Coronary artery (tissue), 2 donors: Measurements from ENCODE around the gene CD34.

Source experiments
- DNase-seq: peaks from one replicate; pipeline ENCODE4 v3.0.0-alpha.2; 2017; ENCODE audit warnings: low spot score
- H3K27ac ChIP-seq, 2 donors: fragments of 200-600 bp; sonication (generic); one replicate each; pipeline ENCODE4 v1.5.1; 2016 to 2019
- H3K4me3 ChIP-seq: fragments of 200-600 bp; sonication (generic); 2 replicates; pipeline ENCODE4 v1.5.1; 2016; ENCODE audit warnings: mild to moderate bottlenecking, moderate library complexity
- TF ChIP-seq, protein P1 (sequence below): fragments of 200-600 bp; sonication (generic); IDR thresholded peaks from one replicate; pipeline ENCODE4 v1.5.1; 2019; ENCODE audit warnings: antibody characterized with exemption

Gene CD34

DNA sequence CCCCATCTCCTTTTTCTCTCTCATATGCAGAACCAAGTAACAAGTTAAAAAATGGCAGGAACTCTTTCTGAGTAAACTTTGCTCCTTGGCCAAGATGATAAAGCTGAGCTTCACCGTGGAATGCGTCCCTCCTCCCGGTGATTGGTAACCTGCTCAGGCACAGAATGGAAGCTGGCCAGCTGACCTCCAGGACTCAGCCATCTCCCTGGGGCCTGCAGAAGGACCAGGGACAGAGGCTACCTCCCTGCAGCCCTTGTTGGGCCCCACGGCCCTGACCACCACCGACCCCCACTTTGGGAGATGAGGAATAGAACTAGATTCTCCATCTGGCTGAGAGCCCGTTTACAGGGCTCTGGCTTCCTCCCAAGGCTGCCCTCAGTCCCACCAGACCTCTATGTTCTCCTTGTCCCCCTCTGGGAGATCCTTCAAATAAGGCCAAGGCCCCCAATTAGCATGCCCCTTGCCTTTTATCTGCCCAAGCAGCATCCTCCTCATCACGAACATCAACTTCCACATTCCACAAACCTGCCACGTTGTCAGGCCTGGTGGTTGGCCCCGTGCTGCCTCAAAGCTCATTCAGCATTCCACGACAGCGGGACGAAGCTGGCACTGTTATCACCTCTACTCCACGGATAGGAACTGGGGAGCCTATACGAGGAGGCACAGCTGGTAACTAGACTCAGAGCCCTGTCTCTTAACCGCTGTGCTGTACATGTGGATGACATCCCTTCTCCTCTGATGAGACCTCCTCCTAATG, 74.2 kb downstream of the CD34 start:
- TF ChIP-seq, protein P1, sequence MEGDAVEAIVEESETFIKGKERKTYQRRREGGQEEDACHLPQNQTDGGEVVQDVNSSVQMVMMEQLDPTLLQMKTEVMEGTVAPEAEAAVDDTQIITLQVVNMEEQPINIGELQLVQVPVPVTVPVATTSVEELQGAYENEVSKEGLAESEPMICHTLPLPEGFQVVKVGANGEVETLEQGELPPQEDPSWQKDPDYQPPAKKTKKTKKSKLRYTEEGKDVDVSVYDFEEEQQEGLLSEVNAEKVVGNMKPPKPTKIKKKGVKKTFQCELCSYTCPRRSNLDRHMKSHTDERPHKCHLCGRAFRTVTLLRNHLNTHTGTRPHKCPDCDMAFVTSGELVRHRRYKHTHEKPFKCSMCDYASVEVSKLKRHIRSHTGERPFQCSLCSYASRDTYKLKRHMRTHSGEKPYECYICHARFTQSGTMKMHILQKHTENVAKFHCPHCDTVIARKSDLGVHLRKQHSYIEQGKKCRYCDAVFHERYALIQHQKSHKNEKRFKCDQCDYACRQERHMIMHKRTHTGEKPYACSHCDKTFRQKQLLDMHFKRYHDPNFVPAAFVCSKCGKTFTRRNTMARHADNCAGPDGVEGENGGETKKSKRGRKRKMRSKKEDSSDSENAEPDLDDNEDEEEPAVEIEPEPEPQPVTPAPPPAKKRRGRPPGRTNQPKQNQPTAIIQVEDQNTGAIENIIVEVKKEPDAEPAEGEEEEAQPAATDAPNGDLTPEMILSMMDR: no peak
- peak; percentile 69 for DNase-seq
- H3K27ac ChIP-seq: peak overlapping the region; percentile 40 to 41
- no peak overlapping the region for H3K4me3 ChIP-seq

DNA sequence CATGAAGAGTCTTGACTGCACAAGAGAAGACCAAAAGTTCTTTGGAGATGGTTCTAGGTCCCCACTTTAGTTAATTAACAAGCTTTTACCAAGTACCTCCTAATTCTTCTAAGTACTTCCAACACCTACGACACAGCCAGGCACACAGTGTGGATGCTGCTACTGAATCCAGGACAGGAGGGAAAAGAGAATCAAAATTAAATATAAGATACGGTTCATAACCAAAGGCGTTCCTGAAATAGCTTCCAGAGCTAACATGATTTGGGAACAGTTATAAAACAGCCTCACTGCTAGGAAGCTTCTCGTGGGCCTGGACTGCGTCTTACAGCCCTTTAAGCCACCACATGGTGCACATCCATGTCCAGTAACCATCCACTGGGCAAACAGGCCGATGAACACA, 75.0 kb downstream of the CD34 start:
- TF ChIP-seq, protein P1: no peak
- Histone ChIP-seq H3K4me3 (no peak overlapping the region), H3K27ac (peak overlapping the region; percentile 40 to 41)
- no peak for DNase-seq

DNA sequence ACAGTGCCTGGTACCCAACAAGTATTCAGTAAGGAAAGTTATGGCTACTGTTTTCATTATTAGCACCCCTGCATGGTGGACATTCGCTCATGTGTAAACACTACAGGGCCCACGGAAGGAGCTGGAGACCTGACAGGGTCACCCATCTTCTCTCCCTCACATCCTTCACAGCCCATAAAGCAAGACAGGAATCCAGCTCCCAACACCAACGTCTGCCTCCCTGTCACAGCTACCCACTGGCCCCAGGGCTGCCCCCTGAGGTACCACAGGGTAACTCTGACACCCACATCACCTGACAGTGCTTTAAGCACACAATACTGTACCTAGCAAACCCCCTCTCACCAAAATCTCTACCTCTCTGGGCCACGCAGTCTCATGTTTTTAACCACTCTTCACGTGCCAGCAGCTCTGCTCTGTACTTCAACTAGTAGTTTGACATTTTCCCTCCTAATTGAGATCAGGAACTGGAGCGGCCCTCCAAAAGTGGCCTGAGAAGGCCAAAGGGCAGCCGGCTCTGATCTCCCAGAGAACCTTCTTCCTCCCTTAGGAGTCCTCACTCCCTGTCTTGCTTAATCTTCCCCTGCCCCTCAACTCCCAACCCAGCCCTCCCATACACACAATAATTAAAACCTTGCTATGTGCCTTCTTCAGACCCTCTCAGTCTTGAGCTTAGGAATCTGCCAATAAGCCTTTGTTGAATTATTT, 76.8 kb downstream of the CD34 start:
- H3K27ac ChIP-seq: peak overlapping the region; percentile 13 to 83
- H3K4me3 ChIP-seq: no peak overlapping the region
- peak; percentile 64 for DNase-seq
- TF ChIP-seq, protein P1: no peak

DNA sequence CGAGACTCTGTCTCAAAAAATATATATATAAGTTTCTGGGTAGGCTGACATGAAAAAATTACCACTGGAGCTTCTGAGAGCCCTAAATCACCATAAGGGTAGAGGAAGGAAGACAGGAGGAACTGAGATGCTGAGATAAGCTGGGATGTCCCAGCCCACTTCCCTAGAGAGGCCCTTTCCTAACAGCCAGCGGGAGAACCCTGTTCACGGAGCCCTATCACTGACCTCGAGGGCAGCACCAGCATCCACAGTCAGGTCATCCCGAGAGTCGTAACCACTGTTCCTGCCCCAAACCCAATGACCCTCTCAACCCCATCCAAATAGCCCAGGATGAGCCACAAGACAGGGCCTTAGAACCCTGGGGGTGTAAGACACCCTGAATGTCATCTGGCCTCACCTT, 77.5 kb downstream of the CD34 start:
- peak; percentile 69 for DNase-seq
- Histone ChIP-seq H3K27ac (peak overlapping the region in 1 of 2 donors; percentile 83), H3K4me3 (no peak overlapping the region)
- TF ChIP-seq, protein P1: no peak

DNA sequence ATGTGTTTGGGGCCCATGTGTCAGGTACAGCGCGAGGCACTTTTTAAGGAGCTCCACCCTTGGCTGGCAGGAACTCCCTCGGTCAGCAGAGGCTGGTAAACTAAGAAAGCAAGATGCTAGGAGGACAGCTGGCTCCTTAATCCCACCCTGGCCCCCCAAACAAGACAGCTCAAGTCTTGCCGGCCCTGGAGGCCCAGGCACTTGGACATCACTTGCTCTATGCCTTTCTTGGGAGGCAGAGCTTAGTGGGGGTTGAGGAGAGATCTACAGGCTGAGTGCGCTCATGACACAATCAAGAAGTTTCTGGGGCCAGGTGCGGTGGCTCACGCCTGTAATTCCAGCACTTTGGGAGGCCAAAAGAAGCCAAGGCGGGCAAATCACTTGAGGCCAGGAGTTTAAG, 78.1 kb downstream of the CD34 start:
- Histone ChIP-seq H3K4me3 (no peak overlapping the region), H3K27ac (peak overlapping the region; percentile 72 to 83)
- TF ChIP-seq, protein P1: no peak
- DNase-seq: peak; percentile 54

DNA sequence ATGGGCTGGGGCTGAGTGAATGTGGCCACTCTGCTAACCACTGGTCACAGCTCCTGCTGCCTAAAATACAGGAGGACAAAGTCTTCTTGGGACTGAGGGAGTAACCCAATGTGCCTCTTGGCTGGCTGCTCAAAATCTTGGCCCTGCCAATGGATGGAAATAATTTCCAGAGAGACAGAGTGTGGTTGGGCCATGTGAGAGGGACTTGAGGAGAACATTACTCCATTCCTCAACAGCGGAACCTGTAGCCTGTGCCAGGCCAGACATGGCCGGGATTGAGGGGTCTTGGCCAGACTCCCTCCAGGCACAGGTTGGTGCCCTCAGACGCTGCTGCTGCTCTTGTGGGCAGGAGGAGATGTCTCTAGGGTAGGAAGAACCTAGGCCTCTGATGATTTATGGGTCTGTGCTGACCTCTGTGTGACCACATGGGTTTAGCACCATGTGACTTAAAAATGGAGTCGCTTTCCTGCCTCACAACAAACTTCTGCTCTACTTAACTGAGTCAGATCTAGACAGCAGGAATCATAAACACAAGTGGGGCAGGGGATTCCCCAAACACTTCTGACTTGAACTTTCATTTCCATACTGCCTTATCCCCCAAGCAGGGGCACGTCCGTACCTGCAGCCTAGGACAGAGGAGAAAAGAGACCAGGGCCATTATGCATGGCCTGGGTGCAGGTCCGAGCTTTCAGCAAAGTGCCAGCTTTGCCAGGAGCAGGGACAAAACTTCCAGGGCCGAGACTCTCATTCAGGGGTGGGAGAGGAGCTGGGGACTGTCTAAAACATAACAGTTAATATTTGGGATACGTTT, 79.2 kb downstream of the CD34 start:
- no peak overlapping the region for H3K4me3 ChIP-seq
- TF ChIP-seq, protein P1: no peak
- DNase-seq: no peak
- H3K27ac ChIP-seq: peak overlapping the region; percentile 72 to 83
